H1 (cell line): ENCODE data around the gene PPP1R12A.

Source experiments
- CTCF ChIP-seq, 3 experiments: IDR thresholded peaks; 1 replicate in 2 of 3; 2 replicates in 1 of 3; pipeline versions ENCODE4 v1.5.1 to v1.6.1; 2011; ENCODE audit warnings: low read length in 3 of 3, mild to moderate bottlenecking in 3 of 3, inconsistent platforms in 2 of 3, low read depth in 1 of 3, moderate library complexity in 1 of 3; ENCODE audit not compliant: insufficient read depth in 1 of 3; ENCODE audit errors: control extremely low read depth in 1 of 3
- EZH2 ChIP-seq: fragments of 200-600 bp; sonication (generic); IDR thresholded peaks from 2 replicates; pipeline ENCODE4 v1.7.1; 2012; ENCODE audit warnings: low read depth, mild to moderate bottlenecking, moderate library complexity, low read length, inconsistent platforms; ENCODE audit not compliant: severe bottlenecking
- GABPA ChIP-seq: IDR thresholded peaks from 2 replicates; pipeline ENCODE4 v1.6.1; 2011; ENCODE audit warnings: mild to moderate bottlenecking, low read length, moderate library complexity, borderline replicate concordance; ENCODE audit not compliant: insufficient read depth
- POLR2A ChIP-seq, 2 experiments: IDR thresholded peaks; 1 replicate in 1 of 2; 2 replicates in 1 of 2; pipeline ENCODE4 v1.6.1; 2011; ENCODE audit warnings: low read depth in 2 of 2, low read length in 2 of 2, mild to moderate bottlenecking in 2 of 2; ENCODE audit errors: control extremely low read depth in 1 of 2
- POLR2AphosphoS5 ChIP-seq: IDR thresholded peaks from 2 replicates; pipeline ENCODE4 v1.6.1; 2011; ENCODE audit warnings: low read depth, low read length
- RAD21 ChIP-seq, 2 experiments: IDR thresholded peaks in 1 of 2; conservative IDR thresholded peaks in 1 of 2; 2 replicates each; pipeline ENCODE4 v1.6.1; 2011; ENCODE audit warnings: low read depth in 2 of 2, low read length in 2 of 2, improper control_type of control experiment in 1 of 2, inconsistent platforms in 1 of 2, mild to moderate bottlenecking in 1 of 2, moderate library complexity in 1 of 2
- RXRA ChIP-seq: IDR thresholded peaks from 2 replicates; pipeline ENCODE4 v1.6.1; 2011; ENCODE audit warnings: low read depth, mild to moderate bottlenecking, low read length, moderate library complexity; ENCODE audit not compliant: insufficient read depth
- SIRT6 ChIP-seq: IDR thresholded peaks from one replicate; pipeline ENCODE4 v1.7.1; 2012; ENCODE audit warnings: low read length, inconsistent platforms
- TAF1 ChIP-seq: IDR thresholded peaks from 2 replicates; pipeline ENCODE4 v1.6.1; 2011; ENCODE audit warnings: mild to moderate bottlenecking, low read depth, low read length
- ZNF274 ChIP-seq: IDR thresholded peaks from 2 replicates; pipeline ENCODE4 v1.7.0; 2012; ENCODE audit warnings: low read length, borderline replicate concordance; ENCODE audit errors: extremely low read depth

GRCh38 chr12:79859646-79860045 lies 75.3 kb downstream of the PPP1R12A start:
- no peak for TF ChIP-seq CTCF (IDR thresholded peaks at IDR 0.05; ENCODE audit: control extremely low read depth in 1 of 3, insufficient read depth in 1 of 3, low read depth in 1 of 3, low read length in 3 of 3)
- TF ChIP-seq RXRA: no peak
- no peak for TF ChIP-seq POLR2A (IDR thresholded peaks at IDR 0.05; ENCODE audit: control extremely low read depth in 1 of 2, low read depth in 2 of 2, low read length in 2 of 2)
- no peak for TF ChIP-seq SIRT6
- no peak for TF ChIP-seq POLR2AphosphoS5
- TF ChIP-seq GABPA: no peak
- no peak for TF ChIP-seq RAD21 (IDR thresholded peaks at IDR 0.05 in 1 of 2, conservative IDR thresholded peaks at IDR 0.05 in 1 of 2; ENCODE audit: low read depth in 2 of 2, low read length in 2 of 2)
- TF ChIP-seq TAF1: no peak
- no peak for TF ChIP-seq EZH2
- no peak for TF ChIP-seq ZNF274
